SK-N-SH treated with all-trans-retinoic acid at 6 μM for 48 hours (cell line): ENCODE measurements around the gene B4GALNT3.
"Not testable (repeated sequence)": the region's sequence is repeated elsewhere in the genome, so short reads cannot be mapped to it uniquely, and the experiment has no call there.

Experiments used
- ATAC-seq: fragments of 200-7000 bp; cut with Tn5 transposase; 3 replicates; pipeline ENCODE4 v1.9.1; 2020; ENCODE audit warnings: mild to moderate bottlenecking, moderate library complexity
- BACH2 ChIP-seq: fragments of 250-450 bp; sonication (Bioruptor Pico); IDR thresholded peaks from 2 replicates; pipeline ENCODE4 v1.9.0; 2021; ENCODE audit warnings: mild to moderate bottlenecking, borderline replicate concordance
- CREB5 ChIP-seq: fragments of 250-450 bp; sonication (Bioruptor Pico); IDR thresholded peaks from 2 replicates; pipeline ENCODE4 v1.5.1; 2020; ENCODE audit warnings: low read depth, mild to moderate bottlenecking, moderate library complexity
- CSDC2 ChIP-seq: fragments of 250-450 bp; sonication (Bioruptor Pico); IDR thresholded peaks from 2 replicates; pipeline ENCODE4 v1.5.0; 2020; ENCODE audit warnings: mild to moderate bottlenecking, moderate library complexity
- GLIS3 ChIP-seq: fragments of 250-450 bp; sonication (Bioruptor Pico); IDR thresholded peaks from 2 replicates; pipeline ENCODE4 v1.5.0; 2020; ENCODE audit warnings: mild to moderate bottlenecking, moderate library complexity
- ISL1 ChIP-seq: fragments of 250-450 bp; sonication (Bioruptor Pico); IDR thresholded peaks from 2 replicates; pipeline ENCODE4 v2.1.2; 2022; ENCODE audit warnings: mild to moderate bottlenecking, moderate library complexity
- OSR1 ChIP-seq: fragments of 250-450 bp; sonication (Bioruptor Pico); IDR thresholded peaks from 2 replicates; pipeline ENCODE4 v1.8.0; 2022; ENCODE audit warnings: moderate library complexity, mild to moderate bottlenecking, inconsistent platforms
- PPARA ChIP-seq: fragments of 250-450 bp; sonication (Bioruptor Pico); IDR thresholded peaks from 2 replicates; pipeline ENCODE4 v1.5.0; 2020; ENCODE audit warnings: mild to moderate bottlenecking, borderline replicate concordance
- RARB ChIP-seq: fragments of 250-450 bp; sonication (Bioruptor Pico); IDR thresholded peaks from 2 replicates; pipeline ENCODE4 v1.8.0; 2021; ENCODE audit warnings: mild to moderate bottlenecking, moderate library complexity
- SNAI2 ChIP-seq: fragments of 250-450 bp; sonication (Bioruptor Pico); IDR thresholded peaks from 2 replicates; pipeline ENCODE4 v1.5.0; 2020; ENCODE audit warnings: mild to moderate bottlenecking, moderate library complexity
- TCF4 ChIP-seq: fragments of 250-450 bp; sonication (Bioruptor Pico); IDR thresholded peaks from 2 replicates; pipeline ENCODE4 v1.8.0; 2021; ENCODE audit warnings: mild to moderate bottlenecking, moderate library complexity, borderline replicate concordance
- TOX ChIP-seq: fragments of 250-450 bp; sonication (Bioruptor Pico); IDR thresholded peaks from 2 replicates; pipeline ENCODE4 v1.8.0; 2021; ENCODE audit warnings: mild to moderate bottlenecking, moderate library complexity, borderline replicate concordance
- ZC3H10 ChIP-seq: fragments of 250-450 bp; sonication (Bioruptor Pico); IDR thresholded peaks from 2 replicates; pipeline ENCODE4 v1.5.1; 2021; ENCODE audit warnings: mild to moderate bottlenecking, moderate library complexity
- ZFP3 ChIP-seq: fragments of 250-450 bp; sonication (Bioruptor Pico); IDR thresholded peaks from 2 replicates; pipeline ENCODE4 v1.5.0; 2020; ENCODE audit warnings: mild to moderate bottlenecking, moderate library complexity
- ZFP30 ChIP-seq: fragments of 450-650 bp; formaldehyde crosslinking; IDR thresholded peaks from 2 replicates; pipeline ENCODE4 v1.5.0; 2022; ENCODE audit warnings: mild to moderate bottlenecking, moderate library complexity
- ZNF565 ChIP-seq: fragments of 450-650 bp; formaldehyde crosslinking; conservative IDR thresholded peaks from 2 replicates; pipeline ENCODE4 v1.5.0; 2020; ENCODE audit warnings: low read depth, mild to moderate bottlenecking, moderate library complexity
- ZNF8 ChIP-seq: fragments of 450-650 bp; formaldehyde crosslinking; IDR thresholded peaks from 2 replicates; pipeline ENCODE4 v1.5.0; 2020; ENCODE audit warnings: mild to moderate bottlenecking, moderate library complexity
- TF ChIP-seq, protein P1 (sequence below): fragments of 250-450 bp; sonication (Bioruptor Pico); IDR thresholded peaks from 2 replicates; pipeline ENCODE4 v1.8.0; 2021; ENCODE audit warnings: low read depth, mild to moderate bottlenecking, moderate library complexity, borderline replicate concordance
- TF ChIP-seq, protein P2 (sequence below): fragments of 250-450 bp; sonication (Bioruptor Pico); IDR thresholded peaks from 2 replicates; pipeline ENCODE4 v1.5.0; 2020; ENCODE audit warnings: mild to moderate bottlenecking, moderate library complexity
- TF ChIP-seq, protein P3 (sequence below): fragments of 250-450 bp; sonication (Bioruptor Pico); IDR thresholded peaks from 2 replicates; pipeline ENCODE4 v1.5.1; 2021; ENCODE audit warnings: mild to moderate bottlenecking, moderate library complexity

Gene B4GALNT3

DNA sequence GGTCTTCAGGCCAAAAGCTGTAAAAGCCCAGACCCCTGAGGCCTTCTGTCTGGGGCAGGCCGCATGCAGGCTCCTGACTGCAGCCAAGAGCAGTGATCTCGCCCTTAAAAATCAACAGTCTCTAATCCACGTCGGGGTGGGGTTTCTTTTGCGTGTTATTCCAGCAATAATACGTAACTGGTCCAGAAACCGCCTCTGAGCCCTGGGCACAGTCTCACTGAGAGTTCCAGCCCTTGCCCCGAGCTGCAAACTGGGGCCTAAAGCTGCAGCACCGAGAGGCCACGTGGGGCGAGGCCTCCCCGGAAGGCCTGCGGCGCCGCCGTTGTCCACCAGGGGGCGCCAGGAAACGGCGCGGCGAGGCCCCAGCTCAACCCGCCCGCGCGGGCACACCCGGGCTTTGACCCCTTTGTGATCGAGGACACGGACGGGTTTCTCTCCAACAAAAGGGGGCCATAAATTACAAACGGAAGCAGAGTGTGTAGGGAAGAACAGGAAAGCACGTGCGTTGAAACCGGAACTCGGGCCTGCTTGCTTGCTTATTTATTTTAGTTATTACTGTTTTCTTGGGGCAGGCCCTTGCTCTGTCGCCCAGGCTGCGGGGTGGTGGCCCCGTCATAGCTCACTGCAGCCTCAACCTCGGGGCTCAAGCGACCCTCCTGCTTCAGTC is 116.3 kb downstream of the B4GALNT3 start:
- TF ChIP-seq ZC3H10 = no peak
- no peak for TF ChIP-seq OSR1 (CRISPR knock-in tag)
- TF ChIP-seq, protein P1, sequence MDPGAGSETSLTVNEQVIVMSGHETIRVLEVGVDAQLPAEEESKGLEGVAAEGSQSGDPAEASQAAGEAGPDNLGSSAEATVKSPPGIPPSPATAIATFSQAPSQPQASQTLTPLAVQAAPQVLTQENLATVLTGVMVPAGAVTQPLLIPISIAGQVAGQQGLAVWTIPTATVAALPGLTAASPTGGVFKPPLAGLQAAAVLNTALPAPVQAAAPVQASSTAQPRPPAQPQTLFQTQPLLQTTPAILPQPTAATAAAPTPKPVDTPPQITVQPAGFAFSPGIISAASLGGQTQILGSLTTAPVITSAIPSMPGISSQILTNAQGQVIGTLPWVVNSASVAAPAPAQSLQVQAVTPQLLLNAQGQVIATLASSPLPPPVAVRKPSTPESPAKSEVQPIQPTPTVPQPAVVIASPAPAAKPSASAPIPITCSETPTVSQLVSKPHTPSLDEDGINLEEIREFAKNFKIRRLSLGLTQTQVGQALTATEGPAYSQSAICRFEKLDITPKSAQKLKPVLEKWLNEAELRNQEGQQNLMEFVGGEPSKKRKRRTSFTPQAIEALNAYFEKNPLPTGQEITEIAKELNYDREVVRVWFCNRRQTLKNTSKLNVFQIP (CRISPR knock-in tag) = no peak
- no peak for TF ChIP-seq ZFP3
- no peak for TF ChIP-seq BACH2 (CRISPR knock-in tag)
- ATAC-seq = peak; percentile 91

GRCh38 chr12:576615-577110 is 116.9 kb downstream of the B4GALNT3 start:
- no peak for TF ChIP-seq TOX (CRISPR knock-in tag)
- TF ChIP-seq, all 23 proteins: peak for 0
- ATAC-seq = no peak

- not testable (repeated sequence) for ATAC-seq
Observed at GRCh38 chr12:577994-578747, 118.4 kb downstream of the B4GALNT3 start.

DNA sequence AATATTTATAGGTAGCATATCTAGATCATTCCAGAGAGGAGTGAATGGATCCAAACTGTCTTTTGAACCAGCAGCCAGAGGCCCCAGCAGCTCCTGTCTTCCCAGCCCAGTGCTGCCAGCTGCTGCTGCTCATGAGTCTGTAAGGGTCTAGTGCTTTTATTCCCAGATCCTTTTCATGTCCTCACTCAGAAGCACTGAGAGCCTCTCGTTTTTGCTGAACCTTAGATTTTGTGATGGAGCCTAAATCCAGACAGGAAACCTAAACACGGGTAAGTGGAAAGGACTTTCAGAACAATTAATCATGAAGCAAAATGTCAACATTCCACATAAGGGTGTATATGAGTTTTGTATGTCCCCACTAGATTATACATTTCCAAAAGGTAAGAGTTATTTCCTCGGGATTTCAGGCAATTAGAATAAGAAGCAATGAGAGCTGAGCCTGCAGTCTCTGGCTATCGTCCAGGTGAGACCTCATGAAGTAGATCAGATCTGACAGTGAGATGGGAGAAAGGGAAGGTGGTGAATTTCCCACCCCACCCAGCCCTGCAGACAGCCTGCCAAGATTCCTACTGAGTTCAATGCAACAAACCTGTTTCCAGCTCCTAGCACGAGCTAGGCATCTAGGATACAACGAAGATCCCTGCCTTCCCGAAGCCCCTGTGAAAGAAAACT is 119.1 kb downstream of the B4GALNT3 start:
- TF ChIP-seq ZNF565 (no peak), ZNF8 (CRISPR knock-in tag) (no peak), BACH2 (CRISPR knock-in tag) (no peak), PPARA (CRISPR knock-in tag) (no peak), CREB5 (CRISPR knock-in tag) (no peak), ZC3H10 (no peak)
- TF ChIP-seq, protein P1 (CRISPR knock-in tag) = no peak
- TF ChIP-seq, all 23 proteins: peak for 0
- no peak for ATAC-seq

DNA sequence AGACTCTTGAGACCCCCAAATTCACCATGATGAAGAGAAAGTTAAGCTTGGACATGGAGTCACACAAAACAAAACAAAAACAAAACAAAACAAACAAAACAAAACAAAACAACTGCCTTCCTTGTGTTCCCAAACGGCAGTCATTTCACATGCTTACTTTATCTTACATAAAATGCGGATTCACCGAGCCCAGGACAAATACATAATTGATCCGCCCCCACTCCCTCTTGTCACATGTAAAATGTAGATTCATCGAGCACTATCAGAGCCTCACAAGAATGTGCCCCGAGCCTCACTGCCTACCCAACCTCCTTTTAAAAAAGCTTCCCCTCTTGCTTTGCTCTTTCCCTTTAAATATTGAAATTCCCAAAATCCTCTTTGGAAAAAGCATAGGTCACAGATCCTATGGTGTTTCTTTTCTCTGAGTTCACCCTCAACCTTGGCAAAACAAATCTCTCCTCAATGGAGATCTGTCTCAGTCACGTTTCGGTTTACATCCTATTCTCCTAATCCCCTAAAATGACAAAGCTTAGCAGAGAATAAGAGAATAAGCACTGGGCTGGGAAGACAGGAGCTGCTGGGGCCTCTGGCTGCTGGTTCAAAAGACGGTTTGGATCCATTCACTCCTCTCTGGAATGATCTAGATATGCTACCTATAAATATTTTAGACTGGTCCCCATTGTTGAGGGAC is 119.8 kb downstream of the B4GALNT3 start:
- no peak for ATAC-seq
- TF ChIP-seq, protein P2, sequence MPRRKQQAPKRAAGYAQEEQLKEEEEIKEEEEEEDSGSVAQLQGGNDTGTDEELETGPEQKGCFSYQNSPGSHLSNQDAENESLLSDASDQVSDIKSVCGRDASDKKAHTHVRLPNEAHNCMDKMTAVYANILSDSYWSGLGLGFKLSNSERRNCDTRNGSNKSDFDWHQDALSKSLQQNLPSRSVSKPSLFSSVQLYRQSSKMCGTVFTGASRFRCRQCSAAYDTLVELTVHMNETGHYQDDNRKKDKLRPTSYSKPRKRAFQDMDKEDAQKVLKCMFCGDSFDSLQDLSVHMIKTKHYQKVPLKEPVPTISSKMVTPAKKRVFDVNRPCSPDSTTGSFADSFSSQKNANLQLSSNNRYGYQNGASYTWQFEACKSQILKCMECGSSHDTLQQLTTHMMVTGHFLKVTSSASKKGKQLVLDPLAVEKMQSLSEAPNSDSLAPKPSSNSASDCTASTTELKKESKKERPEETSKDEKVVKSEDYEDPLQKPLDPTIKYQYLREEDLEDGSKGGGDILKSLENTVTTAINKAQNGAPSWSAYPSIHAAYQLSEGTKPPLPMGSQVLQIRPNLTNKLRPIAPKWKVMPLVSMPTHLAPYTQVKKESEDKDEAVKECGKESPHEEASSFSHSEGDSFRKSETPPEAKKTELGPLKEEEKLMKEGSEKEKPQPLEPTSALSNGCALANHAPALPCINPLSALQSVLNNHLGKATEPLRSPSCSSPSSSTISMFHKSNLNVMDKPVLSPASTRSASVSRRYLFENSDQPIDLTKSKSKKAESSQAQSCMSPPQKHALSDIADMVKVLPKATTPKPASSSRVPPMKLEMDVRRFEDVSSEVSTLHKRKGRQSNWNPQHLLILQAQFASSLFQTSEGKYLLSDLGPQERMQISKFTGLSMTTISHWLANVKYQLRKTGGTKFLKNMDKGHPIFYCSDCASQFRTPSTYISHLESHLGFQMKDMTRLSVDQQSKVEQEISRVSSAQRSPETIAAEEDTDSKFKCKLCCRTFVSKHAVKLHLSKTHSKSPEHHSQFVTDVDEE (CRISPR knock-in tag) = no peak
- TF ChIP-seq ZNF8 (CRISPR knock-in tag) (no peak), BACH2 (CRISPR knock-in tag) (no peak), OSR1 (CRISPR knock-in tag) (no peak), ZNF565 (no peak), ZFP3 (no peak), ZFP30 (CRISPR knock-in tag) (no peak), TOX (CRISPR knock-in tag) (no peak), RARB (CRISPR knock-in tag) (no peak), CSDC2 (no peak), SNAI2 (CRISPR knock-in tag) (no peak), TCF4 (CRISPR knock-in tag) (no peak), GLIS3 (CRISPR knock-in tag) (no peak), ISL1 (CRISPR knock-in tag) (no peak)
- TF ChIP-seq, protein P1 (CRISPR knock-in tag) = no peak
- TF ChIP-seq, protein P3, sequence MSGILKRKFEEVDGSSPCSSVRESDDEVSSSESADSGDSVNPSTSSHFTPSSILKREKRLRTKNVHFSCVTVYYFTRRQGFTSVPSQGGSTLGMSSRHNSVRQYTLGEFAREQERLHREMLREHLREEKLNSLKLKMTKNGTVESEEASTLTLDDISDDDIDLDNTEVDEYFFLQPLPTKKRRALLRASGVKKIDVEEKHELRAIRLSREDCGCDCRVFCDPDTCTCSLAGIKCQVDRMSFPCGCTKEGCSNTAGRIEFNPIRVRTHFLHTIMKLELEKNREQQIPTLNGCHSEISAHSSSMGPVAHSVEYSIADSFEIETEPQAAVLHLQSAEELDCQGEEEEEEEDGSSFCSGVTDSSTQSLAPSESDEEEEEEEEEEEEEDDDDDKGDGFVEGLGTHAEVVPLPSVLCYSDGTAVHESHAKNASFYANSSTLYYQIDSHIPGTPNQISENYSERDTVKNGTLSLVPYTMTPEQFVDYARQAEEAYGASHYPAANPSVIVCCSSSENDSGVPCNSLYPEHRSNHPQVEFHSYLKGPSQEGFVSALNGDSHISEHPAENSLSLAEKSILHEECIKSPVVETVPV (CRISPR knock-in tag) = no peak
